Measurements from ENCODE around the gene SCNN1B. TPM values are rescaled to one million over a fixed set of nuclear protein-coding genes. Genes with fewer than 3 reads are reported as not detected.

SCNN1B gene
- total RNA-seq, 1 donor from 2014 or later = 0.34 TPM

DNA sequence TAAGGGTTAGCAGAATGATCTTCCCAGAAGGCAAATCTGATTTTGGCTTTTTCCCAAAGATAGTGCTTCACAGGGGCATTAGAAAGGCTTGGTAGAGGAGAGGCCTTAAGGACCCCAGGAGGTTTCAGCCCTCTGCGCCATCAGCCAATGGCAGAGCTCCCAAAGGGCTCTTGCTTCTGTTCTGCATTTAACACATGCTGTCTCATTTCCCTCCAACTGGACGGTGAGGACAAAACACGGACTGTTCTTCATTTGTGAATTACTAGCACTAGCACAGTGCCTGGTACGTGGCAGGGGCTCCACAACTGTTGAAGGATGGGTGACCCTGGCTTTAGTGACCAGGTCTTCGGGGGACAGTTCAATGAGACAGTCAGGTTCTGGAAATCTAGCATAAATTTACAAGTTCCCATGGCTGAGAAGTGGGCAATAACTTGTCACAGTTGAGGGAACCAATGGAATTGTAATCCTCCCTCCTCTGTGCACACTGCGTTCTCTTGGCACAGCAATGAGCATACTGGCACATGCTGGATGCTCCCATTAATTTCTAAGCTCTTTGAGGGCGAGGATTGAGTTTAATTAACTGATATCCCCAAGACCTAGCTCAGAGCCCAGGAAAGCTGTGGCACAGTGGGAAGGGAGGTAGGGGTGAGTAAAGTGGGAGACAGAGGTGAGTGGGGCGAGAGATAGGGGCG, 105.5 kb downstream of the SCNN1B start:
- Mint-ChIP-seq H3K27ac (ENCODE audit: unreplicated experiment) (peak overlapping the region; percentile 94), H3K27me3 (ENCODE audit: unreplicated experiment) (peaks cover 5% of the 10 kb centered on the region), H3K4me1 (ENCODE audit: low read depth, unreplicated experiment) (peaks cover 41% of the 10 kb centered on the region), H3K9me3 (ENCODE audit: unreplicated experiment) (peaks cover 13% of the 10 kb centered on the region), H3K36me3 (ENCODE audit: unreplicated experiment) (no peaks in the 10 kb centered on the region), H3K4me3 (ENCODE audit: unreplicated experiment) (no peak overlapping the region)
- TF ChIP-seq, protein P1, sequence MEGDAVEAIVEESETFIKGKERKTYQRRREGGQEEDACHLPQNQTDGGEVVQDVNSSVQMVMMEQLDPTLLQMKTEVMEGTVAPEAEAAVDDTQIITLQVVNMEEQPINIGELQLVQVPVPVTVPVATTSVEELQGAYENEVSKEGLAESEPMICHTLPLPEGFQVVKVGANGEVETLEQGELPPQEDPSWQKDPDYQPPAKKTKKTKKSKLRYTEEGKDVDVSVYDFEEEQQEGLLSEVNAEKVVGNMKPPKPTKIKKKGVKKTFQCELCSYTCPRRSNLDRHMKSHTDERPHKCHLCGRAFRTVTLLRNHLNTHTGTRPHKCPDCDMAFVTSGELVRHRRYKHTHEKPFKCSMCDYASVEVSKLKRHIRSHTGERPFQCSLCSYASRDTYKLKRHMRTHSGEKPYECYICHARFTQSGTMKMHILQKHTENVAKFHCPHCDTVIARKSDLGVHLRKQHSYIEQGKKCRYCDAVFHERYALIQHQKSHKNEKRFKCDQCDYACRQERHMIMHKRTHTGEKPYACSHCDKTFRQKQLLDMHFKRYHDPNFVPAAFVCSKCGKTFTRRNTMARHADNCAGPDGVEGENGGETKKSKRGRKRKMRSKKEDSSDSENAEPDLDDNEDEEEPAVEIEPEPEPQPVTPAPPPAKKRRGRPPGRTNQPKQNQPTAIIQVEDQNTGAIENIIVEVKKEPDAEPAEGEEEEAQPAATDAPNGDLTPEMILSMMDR (IDR thresholded peaks at IDR 0.05; ENCODE audit: partially characterized antibody, unreplicated experiment) = no peak
- DNase-seq = no peak

DNA sequence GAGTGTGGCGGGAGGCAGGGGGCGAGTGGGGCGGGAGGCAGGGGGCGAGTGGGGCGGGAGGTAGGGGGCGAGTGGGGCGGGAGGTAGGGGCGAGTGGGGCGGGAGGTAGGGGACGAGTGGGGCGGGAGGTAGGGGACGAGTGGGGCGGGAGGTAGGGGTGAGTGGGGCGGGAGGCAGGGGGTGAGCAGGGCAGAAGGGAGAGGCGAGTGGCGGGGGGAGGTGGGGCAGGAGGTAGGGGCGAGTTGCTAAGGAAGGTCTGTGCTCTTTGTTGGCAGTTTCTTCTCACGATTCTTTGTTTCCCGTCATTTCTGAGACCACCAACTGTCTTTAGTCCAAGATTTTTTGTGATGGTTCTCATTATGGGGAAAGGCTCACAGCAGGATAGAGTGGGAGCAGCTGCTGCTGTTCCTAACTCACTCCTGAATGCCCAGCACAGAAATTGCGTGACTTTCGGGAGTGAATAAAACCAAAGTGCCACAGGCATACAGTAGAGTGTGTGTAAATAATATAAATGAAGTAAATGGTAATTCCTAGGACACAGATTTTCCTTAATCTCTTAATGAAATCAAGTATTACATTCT, 106.2 kb downstream of the SCNN1B start:
- H3K27me3 Mint-ChIP-seq (ENCODE audit: unreplicated experiment) = peaks cover 5% of the 10 kb centered on the region
- TF ChIP-seq, protein P1 (IDR thresholded peaks at IDR 0.05; ENCODE audit: partially characterized antibody, unreplicated experiment) = no peak
- H3K9me3 Mint-ChIP-seq (ENCODE audit: unreplicated experiment) = peaks cover 13% of the 10 kb centered on the region
- H3K27ac Mint-ChIP-seq (ENCODE audit: unreplicated experiment) = peak overlapping the region; percentile 97
- peak; percentile 62 for DNase-seq
- peaks cover 34% of the 10 kb centered on the region for H3K4me1 Mint-ChIP-seq (ENCODE audit: low read depth, unreplicated experiment)
- no peaks in the 10 kb centered on the region for H3K36me3 Mint-ChIP-seq (ENCODE audit: unreplicated experiment)
- H3K4me3 Mint-ChIP-seq (ENCODE audit: unreplicated experiment) = no peak overlapping the region

DNA sequence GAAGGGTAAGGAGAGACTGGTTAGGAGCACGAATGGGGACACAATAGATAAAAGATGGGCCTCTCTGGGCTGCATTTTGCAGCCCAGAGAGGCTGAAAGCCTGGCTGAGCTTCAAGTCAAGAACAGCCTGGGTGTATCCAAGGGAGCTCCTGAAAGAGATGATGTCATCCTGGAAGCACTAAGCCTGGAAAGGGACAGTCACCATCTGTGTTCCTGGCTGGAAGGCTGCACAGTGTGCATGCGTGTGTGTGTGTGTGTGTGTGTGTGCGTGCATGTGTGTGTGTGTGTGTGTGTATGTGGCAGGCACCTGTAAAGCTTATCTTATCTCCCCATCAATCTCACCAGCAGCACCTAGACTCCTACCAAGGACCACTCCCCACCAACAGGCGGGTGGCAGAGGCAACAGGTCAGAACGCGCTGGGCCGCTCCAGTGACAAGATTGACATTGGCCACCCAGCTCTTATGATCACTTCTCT, 106.8 kb downstream of the SCNN1B start:
- no peaks in the 10 kb centered on the region for H3K36me3 Mint-ChIP-seq (ENCODE audit: unreplicated experiment)
- TF ChIP-seq, protein P1 (IDR thresholded peaks at IDR 0.05; ENCODE audit: partially characterized antibody, unreplicated experiment) = no peak
- H3K27me3 Mint-ChIP-seq (ENCODE audit: unreplicated experiment) = peaks cover 5% of the 10 kb centered on the region
- H3K9me3 Mint-ChIP-seq (ENCODE audit: unreplicated experiment) = peaks cover 13% of the 10 kb centered on the region
- DNase-seq = peak; percentile 77
- H3K4me1 Mint-ChIP-seq (ENCODE audit: low read depth, unreplicated experiment) = peaks cover 31% of the 10 kb centered on the region
- no peak overlapping the region for H3K4me3 Mint-ChIP-seq (ENCODE audit: unreplicated experiment)
- peak overlapping the region; percentile 97 for H3K27ac Mint-ChIP-seq (ENCODE audit: unreplicated experiment)

DNA sequence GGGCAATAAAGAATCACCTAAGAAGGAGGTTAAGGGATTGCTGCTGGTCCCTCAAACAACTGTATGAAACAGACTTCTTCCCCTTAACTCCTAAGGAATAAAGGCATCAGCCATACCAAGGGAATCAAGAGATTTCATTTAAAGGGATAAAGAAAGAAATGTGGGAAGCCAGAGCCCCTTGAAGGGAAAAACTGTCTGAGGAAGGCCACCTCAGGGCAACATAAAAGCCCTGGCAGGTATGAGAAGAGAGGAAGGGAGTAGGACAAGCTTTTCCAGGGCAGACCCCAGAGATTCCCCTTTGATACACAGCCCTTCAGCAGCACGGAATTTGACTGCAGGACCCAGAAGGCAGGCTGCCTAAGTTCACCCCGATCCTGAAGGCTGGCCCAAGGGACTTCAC, 107.4 kb downstream of the SCNN1B start:
- peaks cover 13% of the 10 kb centered on the region for H3K9me3 Mint-ChIP-seq (ENCODE audit: unreplicated experiment)
- H3K27me3 Mint-ChIP-seq (ENCODE audit: unreplicated experiment) = peaks cover 5% of the 10 kb centered on the region
- H3K36me3 Mint-ChIP-seq (ENCODE audit: unreplicated experiment) = no peaks in the 10 kb centered on the region
- TF ChIP-seq, protein P1 (IDR thresholded peaks at IDR 0.05; ENCODE audit: partially characterized antibody, unreplicated experiment) = no peak
- peaks cover 27% of the 10 kb centered on the region for H3K4me1 Mint-ChIP-seq (ENCODE audit: low read depth, unreplicated experiment)
- H3K4me3 Mint-ChIP-seq (ENCODE audit: unreplicated experiment) = no peak overlapping the region
- no peak for DNase-seq
- H3K27ac Mint-ChIP-seq (ENCODE audit: unreplicated experiment) = peak overlapping the region; percentile 97

DNA sequence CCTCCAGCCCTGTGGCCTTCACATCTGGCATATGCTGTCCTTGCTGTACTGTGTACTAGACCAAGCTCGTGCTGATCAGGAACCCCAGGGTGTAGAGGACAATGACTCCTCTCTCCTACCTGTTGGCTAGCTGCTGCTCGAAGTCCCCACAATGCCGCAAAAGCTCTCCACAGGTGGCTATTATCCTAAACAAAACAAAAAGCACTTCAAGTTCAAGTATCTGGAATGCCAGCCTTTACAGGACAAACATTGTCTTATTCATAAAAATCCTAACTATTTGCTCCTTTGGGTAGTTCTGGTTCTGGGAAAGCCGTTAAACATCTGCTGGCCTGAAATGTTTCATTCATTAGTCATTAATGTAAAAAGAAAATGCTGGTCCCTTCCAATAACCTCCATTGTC, 108.1 kb downstream of the SCNN1B start:
- DNase-seq = no peak
- Mint-ChIP-seq H3K36me3 (ENCODE audit: unreplicated experiment) (no peaks in the 10 kb centered on the region), H3K27me3 (ENCODE audit: unreplicated experiment) (peaks cover 5% of the 10 kb centered on the region), H3K4me1 (ENCODE audit: low read depth, unreplicated experiment) (peaks cover 27% of the 10 kb centered on the region), H3K27ac (ENCODE audit: unreplicated experiment) (peak overlapping the region; percentile 87), H3K9me3 (ENCODE audit: unreplicated experiment) (peaks cover 13% of the 10 kb centered on the region), H3K4me3 (ENCODE audit: unreplicated experiment) (peak overlapping the region; percentile 23)
- TF ChIP-seq, protein P1 (IDR thresholded peaks at IDR 0.05; ENCODE audit: partially characterized antibody, unreplicated experiment) = no peak
